GM21529 (cell line): ENCODE results near the gene ARHGAP15.
A peak's percentile ranks its signal among the peaks of the same experiment; 100 is the strongest.

ENCODE experiments used
- ATAC-seq: cut with Tn5 transposase; IDR thresholded peaks from one replicate; pipeline ENCODE4 v1.9.1; 2021; ENCODE audit not compliant: unreplicated experiment

ARHGAP15 gene

DNA sequence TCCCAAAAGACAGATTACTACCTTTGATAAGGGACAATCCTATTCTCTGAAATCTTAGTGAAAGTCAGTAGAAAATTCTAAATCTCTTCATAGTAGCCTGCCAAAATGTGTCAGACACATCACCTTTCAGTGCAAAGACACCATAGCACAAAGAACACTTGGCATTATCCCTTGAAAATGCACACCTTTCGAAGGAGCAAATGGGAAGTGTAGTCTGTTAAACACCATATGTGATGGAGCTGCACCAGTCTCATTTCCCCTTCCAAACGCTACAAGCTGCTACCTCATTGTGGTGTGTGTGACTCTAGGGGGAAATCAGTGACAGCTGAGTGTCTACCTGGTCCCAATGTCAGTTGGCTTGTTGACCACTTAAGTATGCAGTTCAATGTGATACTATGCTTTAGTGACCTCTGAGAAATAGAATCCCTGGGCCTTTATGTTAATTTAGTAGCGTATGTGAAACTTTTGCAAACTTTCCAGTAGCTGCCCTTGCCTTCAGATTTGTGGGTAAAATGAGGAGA, 551.7 kb downstream of the ARHGAP15 start:
- no peak for ATAC-seq

DNA sequence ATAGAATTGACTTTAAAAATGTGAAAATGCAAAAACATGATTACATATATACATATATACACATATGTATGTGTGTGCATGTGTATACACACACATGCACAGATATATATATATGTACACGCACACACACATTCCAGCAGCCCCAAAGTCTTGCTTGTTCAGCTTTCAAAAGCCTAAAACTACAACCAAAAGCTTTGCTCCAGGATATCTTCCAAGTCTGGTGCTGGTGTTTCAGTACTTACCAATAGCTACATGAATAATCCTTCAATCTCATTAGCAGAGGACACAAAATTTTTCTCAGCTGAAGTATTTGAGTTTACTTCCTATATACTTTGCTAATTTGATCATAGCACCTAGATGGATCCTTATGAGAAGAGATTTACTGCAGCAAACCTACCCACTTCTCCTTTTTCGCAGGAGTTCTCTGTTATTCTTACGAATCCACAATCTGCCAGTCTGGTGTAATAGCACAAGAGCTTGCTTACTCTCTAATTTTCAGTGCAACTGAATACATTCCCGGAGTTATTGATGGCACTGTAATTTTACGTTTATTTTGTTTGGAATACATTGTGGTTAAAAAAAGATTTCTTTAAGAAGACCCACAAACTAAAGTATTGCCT, 553.3 kb downstream of the ARHGAP15 start:
- ATAC-seq: no peak

DNA sequence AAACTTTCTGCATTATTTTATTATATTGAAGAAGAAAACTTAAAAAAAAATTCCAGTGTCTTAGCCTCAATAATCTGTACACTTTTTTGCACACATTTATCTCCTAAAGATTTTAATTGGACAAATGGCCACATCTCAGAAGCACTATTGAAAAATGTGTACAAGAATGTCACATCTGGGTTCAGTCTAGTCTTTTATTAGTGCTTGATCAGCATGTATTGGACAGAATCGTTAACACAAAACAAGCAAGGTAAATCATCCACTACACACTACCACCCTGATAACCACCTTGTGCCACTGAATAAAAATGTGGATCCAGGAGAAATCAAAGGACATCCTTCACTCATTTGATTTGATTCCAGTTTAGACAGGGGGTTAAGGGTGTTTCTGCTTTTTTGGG, 554.8 kb downstream of the ARHGAP15 start:
- no peak for ATAC-seq

DNA sequence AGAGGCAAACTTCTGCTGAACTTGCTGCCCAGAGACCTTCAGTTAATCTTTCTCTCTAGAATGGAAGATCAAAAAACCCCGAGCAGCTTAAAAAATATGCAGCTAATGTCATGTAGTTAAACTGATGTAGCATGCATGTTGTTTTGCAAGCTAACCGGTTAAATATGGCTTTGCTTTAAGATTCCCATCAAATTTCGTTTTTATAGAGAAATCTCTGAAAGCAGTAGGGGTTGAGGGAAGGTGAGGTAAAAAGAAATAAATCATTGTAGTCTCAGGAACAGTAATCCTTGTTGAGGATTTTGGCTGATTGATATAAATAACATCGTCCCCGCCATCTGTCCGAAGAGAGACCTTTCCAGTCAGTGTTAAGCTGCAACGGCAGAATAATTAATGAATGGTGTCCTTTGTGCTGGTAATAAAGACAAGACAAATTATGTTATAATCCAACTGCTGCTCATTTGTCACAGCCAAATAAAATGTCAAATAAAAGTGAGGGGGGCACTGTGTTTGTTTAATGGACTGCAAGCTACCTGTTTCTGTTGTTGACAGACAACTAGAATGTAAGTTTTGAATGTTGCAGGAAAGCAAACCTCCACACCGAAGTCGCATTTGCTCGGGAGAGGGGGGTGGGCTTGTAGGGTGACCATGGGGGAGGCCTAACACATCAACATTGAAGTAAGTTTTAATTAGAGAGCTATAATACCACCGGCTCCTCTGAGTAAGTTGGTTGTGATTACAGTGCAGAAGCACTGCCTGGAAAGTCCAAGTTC, 555.5 kb downstream of the ARHGAP15 start:
- ATAC-seq: no peak

DNA sequence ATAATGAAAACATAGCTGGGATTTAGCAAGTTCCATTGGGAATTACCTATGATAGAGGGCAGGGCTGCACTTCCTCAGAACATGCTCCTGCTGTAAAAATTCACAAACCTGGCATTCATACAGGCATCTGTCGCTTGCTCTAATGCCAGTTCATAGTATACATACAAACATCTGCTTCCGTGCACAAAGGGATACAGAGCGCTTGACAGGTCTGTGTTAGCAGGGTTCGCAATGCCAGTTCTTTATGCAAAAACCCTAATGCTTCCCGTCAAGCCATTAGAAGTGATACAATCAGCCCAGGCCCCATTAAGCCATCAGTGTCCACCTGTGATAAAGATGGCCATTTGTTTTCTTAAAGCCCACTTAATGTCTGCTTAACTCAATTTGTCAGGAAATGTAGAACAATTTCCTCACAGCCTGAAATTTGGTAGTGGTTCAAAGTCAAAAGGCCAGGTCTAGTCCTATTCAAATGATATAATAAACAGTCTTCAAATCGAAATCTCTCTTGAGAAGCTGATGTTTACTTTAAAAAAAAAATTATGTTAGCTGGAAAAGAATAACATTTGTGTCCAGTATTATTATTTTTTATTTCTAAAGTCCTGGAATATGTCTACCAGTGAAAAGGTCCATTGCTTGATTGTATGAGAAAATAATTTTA, 556.3 kb downstream of the ARHGAP15 start:
- no peak for ATAC-seq

DNA sequence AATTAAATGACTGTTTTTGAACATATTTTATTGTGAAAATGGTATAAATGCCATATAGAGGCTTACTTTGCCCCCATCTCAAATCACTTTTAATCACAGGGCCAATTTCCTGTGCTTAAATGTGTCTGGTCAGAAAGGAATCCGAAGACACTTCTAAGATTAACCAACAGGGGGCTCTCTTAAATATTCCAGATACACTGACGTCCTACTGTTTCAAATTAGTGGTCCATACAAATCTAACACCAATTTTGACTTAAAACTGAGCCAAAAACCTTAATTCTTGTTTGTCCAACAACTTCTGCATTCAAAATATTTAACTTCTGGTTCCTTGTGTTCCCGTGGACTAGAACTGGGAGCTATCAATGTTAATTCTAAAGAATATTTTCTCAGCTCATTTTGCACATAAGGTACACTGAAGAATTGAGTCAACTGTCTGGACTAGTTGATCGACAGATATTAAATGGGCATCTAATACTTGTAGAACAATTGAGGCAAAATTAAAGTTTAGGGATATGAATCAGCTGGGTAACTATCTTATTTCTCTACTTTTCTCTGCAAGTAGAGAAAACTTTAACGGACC, 557.5 kb downstream of the ARHGAP15 start:
- peak; percentile 52 for ATAC-seq

DNA sequence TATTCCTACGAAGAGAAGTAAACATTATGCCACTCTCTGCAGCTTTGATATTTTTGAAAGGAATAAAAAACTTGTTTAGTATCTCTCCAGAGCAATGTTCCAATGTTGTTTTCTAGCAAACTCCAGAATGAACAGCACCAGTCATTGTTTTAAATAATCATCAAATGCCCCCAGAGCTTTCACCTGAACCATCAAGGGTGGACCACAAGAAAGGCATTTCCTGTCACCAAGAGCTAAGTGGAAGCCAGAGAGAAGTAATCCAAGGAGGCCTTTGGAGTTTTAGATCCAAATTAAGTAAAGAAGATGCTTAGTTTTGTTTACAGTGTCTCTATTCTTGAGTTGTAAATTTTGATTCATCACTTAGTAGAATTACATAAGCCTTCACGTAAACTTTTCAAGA, 559.0 kb downstream of the ARHGAP15 start:
- ATAC-seq: no peak

DNA sequence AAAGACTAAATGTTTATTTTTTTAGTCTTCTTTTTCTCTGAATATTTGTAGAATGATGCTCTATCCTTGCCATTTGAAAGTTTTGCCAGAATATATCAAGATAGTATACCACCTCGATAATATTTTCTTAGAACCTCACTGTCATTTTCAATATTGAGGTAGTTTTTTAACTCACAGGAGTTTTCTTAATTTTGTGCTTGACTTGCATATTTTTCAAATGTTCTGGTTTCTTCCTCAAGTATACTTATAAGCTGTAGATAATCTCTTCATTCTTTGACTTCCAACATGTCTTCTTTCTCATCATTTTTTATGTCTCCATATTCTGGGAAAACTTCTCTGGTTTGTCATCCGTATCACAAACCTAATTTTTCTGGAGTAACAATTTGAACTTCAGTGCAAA, 559.6 kb downstream of the ARHGAP15 start:
- no peak for ATAC-seq

DNA sequence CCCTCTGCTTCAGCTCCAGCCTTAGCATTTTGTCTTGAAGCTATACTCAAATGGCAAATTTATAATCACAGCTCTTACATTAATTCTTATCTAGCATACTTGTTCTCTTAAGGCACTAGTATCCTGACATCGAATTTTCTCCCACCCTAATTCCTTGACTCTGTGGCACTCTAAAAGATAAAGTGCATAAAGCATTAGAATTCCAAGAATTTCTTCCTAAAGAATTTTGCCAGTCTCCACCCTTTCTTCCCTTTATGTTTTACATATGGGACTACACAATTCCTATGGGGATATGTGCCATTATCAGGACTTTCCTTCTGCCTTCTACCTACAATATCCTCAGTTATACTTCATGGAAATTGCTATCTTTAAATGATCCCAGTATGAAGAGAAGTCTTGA, 560.3 kb downstream of the ARHGAP15 start:
- no peak for ATAC-seq

DNA sequence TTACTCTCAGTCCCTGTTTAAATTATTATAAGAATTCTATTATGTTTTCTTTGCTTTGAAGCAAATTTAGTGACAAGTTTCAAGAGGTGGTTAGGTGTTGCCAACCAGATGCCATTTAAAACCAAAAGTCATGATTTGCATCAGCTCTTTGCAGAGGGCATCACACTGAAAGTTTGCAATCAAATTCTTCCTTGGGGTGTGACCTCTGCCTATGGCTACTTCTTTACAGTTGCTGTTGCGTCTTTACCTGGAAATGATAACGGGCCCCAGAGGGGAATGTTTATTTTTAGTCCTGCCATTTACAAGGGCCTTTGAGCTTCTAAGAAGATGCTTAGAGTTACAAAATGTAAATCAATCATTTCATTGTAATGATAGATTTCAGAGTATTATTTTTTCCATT, 561.0 kb downstream of the ARHGAP15 start:
- ATAC-seq: no peak

DNA sequence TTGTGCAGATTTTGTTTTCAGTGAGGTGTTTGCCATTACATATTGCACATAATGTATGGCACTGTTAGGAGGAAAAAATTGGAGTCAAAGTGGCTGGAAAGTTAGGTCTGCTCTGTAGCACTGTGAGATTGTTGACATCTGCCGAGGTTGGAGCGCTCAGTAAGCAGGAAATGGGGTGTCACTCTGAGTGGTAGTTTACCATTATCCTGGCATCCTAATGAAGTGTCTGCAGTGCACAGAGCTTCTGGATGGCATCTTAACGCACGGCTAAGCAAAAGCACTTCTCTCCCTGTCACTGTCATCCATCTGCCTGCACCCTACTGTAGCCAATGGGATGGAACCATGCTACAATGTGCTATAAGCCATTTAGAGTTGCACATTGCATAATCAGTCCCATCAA, 561.9 kb downstream of the ARHGAP15 start:
- ATAC-seq: no peak

DNA sequence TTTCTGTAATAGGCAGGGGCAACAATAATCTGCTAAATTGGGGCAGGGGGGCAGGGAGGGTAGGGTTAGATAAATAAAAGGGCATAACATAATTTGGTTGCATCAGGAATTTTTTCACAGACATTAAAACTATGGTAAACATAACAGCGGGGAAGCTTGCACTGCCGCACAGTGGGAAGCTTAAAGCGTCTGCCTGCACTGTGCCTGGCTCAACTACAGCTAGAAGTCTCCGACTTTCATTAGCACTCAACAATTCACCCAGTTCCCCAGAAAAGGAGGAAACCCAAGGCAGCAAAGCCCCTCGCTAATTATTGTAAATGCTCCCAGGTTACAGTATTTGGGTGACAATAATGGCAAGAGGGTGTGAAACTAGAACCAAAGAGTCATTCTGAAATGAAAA, 562.9 kb downstream of the ARHGAP15 start:
- ATAC-seq: no peak

DNA sequence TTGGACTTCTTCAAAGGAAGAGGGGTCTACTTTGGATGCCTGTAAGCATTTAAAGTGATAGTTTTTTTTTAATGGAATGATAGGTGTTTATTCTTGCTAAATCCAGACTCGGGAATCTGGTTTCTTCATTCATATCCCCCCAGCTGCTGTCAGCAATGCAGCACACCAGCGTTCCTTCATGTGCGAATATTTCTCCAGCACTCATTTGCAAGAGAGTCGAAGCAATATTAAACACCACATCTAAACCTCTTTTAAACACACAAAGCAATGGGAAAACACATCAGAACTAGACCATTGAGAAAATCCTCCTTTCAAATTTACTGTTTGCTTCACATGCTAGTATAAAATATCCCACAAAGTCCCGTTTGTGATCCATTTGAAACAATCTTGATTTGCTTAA, 563.7 kb downstream of the ARHGAP15 start:
- no peak for ATAC-seq

DNA sequence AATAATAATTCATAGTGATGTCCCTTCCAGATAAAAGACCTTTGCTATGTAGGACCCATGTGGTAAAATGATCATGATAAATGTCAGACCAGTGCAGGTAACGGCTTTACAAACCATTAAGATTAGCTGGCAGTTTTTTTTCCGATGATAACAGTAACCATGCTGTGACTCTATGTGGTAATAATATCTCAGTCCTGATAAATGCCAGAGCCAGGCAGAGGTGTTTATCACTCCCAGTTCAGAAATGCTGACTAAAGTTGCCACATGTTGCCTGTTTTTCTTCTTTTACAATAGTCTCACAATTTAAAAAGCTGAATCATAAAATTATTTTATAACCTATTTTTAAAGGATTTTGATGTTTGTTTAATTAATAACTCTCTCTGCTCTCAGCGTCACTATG, 565.1 kb downstream of the ARHGAP15 start:
- no peak for ATAC-seq

DNA sequence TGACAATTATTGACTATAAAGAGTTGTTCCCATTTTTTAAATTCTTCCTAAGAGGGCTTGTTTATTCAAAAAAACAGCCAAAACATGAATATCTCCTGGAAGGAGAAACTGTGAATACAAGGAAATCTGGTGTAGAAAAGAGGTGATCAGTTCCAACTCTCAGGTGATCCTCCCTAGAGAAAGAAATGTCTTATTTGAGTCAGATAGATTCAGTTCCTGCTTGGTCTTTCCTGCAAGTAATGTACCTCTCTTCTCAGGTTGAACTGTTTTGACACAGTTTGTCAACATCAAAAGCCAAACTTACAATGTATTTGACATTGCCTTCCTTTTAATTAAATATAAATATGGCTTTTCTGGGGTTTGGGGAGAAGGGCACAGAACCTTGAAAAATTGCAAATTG, 567.4 kb downstream of the ARHGAP15 start:
- peak; percentile 74 for ATAC-seq

DNA sequence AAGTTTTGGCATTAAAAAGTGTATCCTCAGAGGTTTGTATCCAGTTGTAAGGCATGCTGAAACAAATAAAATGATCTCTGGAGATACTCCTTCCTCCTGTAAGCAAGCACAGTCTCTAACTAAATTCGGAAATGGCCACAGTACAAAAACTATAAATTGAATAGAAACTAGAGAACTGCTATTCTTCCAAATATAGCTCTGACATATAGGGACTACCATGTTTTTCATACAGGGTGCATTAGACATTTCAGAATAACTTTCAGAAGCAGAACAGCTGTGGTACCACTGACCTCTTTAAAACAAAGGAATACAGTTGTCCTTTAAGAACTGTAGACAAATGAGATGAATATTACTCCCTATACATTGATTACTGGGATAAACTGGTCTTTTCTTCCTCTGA, 568.5 kb downstream of the ARHGAP15 start:
- peak; percentile 67 for ATAC-seq

DNA sequence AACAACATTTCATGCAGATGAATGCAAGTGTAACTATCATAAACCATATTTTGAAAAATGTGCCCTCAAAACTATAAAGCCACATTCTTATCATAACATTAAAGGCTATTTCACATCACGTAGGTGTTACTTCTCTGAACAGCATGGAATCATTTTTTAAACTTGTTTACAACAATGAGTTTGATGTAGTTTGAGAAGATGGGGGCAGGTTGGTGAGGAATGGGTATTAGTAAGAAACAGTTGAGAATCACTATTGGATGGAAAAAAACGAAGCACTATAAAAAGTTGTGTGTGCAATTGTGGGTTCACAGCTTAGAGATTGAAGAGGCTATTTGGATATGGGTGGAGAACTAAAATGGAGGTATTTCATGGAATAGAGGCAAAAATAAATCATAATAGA, 569.1 kb downstream of the ARHGAP15 start:
- no peak for ATAC-seq

DNA sequence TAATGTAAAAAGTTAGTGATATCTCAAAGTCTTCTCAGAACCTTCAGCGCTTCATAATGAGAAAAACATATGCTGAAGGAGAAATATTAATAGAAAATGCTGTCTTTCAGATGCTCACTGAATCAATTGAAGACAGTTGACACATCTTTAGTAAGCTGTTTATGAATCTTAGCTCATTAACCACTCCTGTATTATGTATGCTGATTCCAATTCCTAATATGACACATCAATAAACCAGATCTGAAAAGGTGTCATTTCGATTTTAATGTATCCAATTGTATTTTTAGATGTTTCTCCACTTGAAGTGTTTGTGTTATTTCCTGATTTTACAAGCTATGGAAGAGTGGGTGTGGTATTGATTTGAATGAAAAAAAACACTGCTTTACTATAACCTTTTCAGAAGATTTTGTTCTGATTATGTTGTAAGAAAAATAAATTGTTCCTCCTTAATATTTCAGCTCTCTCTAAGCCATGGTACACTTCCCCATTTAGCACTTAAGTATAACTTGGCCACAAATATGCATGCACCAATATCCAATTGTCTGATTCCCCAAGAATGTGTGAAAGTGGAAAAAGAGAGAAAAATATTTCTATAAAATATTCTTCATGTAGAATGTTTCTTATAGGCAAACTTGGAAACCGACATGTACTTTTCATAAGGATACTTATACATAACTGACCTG, 569.8 kb downstream of the ARHGAP15 start:
- ATAC-seq: peak; percentile 33

DNA sequence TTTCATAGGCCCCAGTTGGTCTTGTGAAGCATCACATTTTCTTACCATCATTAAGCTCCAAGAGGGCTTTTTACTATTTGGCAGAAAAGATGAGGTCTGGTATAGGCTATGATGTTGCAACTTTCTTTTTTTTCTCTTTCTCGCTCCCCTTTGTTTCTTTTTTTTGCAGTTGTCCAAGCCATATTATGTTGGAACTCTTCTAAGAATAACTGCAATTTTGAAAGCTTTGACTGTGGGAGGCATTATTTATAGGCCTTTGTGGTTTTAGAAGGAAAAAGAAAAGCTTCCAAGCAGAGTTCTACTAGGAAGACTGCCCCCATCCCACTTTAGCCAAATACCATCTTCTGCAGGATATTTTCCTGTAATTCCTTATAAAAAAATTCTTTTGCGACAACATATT, 571.6 kb downstream of the ARHGAP15 start:
- no peak for ATAC-seq

DNA sequence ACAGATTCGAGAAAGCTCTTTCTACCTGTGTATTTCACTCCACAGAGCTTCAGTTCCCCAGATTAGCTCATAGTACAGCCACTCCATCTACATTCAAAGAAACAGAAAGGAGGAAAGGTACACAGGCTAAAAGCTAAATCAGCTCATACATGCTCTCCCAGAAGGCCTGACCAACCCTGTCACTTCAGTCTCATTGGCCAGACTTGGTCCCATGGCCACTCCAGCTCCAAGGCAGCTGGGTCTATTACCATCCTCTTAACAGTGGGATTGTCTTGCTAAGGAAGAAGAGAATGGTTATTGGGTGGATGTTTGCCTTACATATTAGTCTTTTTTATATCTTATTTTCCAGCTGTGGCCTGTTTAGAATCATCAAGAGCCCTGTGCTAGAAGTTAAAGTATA, 572.6 kb downstream of the ARHGAP15 start:
- ATAC-seq: no peak

DNA sequence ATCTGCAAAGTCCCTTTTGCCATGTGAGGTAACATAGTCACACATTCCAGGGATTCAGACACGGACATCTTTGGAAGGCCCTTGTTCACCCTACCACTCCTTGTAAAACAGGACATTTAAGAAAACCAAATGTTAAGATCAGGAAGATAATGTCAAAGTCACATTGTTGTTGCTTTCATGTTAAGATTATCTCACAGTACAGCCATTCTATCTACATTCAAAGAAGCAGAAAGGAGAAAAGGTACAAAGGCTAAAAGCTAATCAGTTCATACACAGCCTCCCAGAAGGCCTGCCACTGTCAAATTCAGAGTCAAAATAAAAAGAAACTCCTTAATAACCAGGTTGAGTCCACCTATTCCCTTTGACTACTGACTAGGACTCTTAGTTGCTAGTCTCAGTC, 573.7 kb downstream of the ARHGAP15 start:
- ATAC-seq: no peak
